Measurements from ENCODE around the gene SYTL3. TPM values are rescaled to one million over a fixed set of nuclear protein-coding genes. Genes with fewer than 3 reads are reported as not detected.
"Not testable (repeated sequence)": the region's sequence is repeated elsewhere in the genome, so short reads cannot be mapped to it uniquely, and the experiment has no call there.

The SYTL3 gene
- total RNA-seq, 6 experiments from 2014 or later = 3.1 to 5.7 (median 3.9) TPM

DNA sequence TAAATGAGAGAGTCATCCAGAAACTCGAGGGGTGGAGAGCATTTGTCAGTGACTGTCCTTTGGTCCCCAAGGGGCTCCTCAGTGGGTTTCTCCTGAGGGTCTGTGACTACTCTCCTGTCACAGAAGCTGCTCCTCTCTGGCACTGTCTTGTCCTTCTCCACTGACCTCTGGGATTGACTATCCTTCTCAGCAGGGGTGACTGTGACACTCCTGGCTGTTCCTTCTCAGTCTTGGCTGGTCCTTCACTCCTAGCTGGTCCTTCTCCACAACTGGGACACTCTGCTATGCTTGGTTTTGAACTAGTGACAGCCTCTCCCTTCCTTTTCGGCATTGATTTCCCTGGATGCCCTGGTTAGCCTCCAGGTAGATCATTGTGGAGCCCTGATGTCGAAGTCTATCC lies 38.8 kb upstream of the SYTL3 start:
- no peak overlapping the region for H3K27ac Mint-ChIP-seq
- no peak overlapping the region for H3K4me3 Mint-ChIP-seq
- H3K9me3 Mint-ChIP-seq = peaks cover 9% of the 10 kb centered on the region; the same call in 1 of the 2 replicates
- no peak for DNase-seq
- TF ChIP-seq, protein P1, sequence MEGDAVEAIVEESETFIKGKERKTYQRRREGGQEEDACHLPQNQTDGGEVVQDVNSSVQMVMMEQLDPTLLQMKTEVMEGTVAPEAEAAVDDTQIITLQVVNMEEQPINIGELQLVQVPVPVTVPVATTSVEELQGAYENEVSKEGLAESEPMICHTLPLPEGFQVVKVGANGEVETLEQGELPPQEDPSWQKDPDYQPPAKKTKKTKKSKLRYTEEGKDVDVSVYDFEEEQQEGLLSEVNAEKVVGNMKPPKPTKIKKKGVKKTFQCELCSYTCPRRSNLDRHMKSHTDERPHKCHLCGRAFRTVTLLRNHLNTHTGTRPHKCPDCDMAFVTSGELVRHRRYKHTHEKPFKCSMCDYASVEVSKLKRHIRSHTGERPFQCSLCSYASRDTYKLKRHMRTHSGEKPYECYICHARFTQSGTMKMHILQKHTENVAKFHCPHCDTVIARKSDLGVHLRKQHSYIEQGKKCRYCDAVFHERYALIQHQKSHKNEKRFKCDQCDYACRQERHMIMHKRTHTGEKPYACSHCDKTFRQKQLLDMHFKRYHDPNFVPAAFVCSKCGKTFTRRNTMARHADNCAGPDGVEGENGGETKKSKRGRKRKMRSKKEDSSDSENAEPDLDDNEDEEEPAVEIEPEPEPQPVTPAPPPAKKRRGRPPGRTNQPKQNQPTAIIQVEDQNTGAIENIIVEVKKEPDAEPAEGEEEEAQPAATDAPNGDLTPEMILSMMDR (IDR thresholded peaks at IDR 0.05) = no peak
- H3K36me3 Mint-ChIP-seq (ENCODE audit: low read depth) = peaks cover 38% of the 10 kb centered on the region
- 0 out of 2 replicates have a peak, but pooled peaks cover 8% of the 10 kb centered on the region for H3K4me1 Mint-ChIP-seq (ENCODE audit: low read depth)
- H3K27me3 Mint-ChIP-seq (ENCODE audit: insufficient read depth) = no peaks in the 10 kb centered on the region

- 0 out of 2 replicates have a peak, but pooled peaks cover 8% of the 10 kb centered on the region for H3K4me1 Mint-ChIP-seq (ENCODE audit: low read depth)
- no peak overlapping the region for H3K27ac Mint-ChIP-seq
- H3K36me3 Mint-ChIP-seq (ENCODE audit: low read depth) = peaks cover 43% of the 10 kb centered on the region
- no peak for DNase-seq
- H3K27me3 Mint-ChIP-seq (ENCODE audit: insufficient read depth) = no peaks in the 10 kb centered on the region
- TF ChIP-seq, protein P1 (IDR thresholded peaks at IDR 0.05) = no peak
- H3K9me3 Mint-ChIP-seq = peaks cover 9% of the 10 kb centered on the region; the same call in 1 of the 2 replicates
- no peak overlapping the region for H3K4me3 Mint-ChIP-seq
Measured at GRCh38 chr6:158611541-158612370, 38.1 kb upstream of the SYTL3 start.

DNA sequence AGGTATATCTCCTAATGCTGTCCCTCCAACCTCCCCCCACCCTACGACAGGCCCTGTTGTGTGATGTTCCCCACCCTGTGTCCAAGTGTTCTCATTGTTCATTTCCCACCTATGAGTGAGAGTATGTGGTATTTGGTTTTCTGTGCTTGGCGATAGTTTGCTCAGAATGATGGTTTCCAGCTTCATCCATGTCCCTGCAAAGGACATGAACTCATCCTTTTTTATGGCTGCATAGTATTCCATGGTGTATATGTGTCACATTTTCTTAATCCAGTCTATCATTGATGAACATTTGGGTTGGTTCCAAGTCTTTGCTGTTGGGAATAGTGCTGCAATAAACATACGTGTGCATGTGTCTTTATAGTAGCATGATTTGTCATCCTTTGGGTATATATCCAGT lies 35.2 kb upstream of the SYTL3 start:
- H3K36me3 Mint-ChIP-seq (ENCODE audit: low read depth) = peaks cover 44% of the 10 kb centered on the region
- H3K4me3 Mint-ChIP-seq; H3K27me3 Mint-ChIP-seq (ENCODE audit: insufficient read depth): not testable (repeated sequence)

GRCh38 chr6:158618289-158618688 lies 31.6 kb upstream of the SYTL3 start:
- peaks cover 38% of the 10 kb centered on the region for H3K36me3 Mint-ChIP-seq (ENCODE audit: low read depth)
- not testable (repeated sequence) for H3K27me3 Mint-ChIP-seq (ENCODE audit: insufficient read depth); H3K4me1 Mint-ChIP-seq (ENCODE audit: low read depth); DNase-seq; H3K27ac Mint-ChIP-seq; H3K9me3 Mint-ChIP-seq; H3K4me3 Mint-ChIP-seq

More for the DNA sequence above, 35.2 kb upstream of the SYTL3 start:
- H3K4me1 Mint-ChIP-seq (ENCODE audit: low read depth); DNase-seq; H3K27ac Mint-ChIP-seq; H3K9me3 Mint-ChIP-seq: not testable (repeated sequence)

- Mint-ChIP-seq H3K9me3 (0 out of 2 replicates have a peak, but pooled peaks cover 2% of the 10 kb centered on the region), H3K27me3 (ENCODE audit: insufficient read depth) (no peaks in the 10 kb centered on the region), H3K4me1 (ENCODE audit: low read depth) (peaks cover 5% of the 10 kb centered on the region; the same call in 1 of the 2 replicates), H3K27ac (no peak overlapping the region), H3K36me3 (ENCODE audit: low read depth) (peaks cover 30% of the 10 kb centered on the region), H3K4me3 (no peak overlapping the region)
- TF ChIP-seq, protein P1 (IDR thresholded peaks at IDR 0.05) = no peak
- DNase-seq = no peak
Measured at GRCh38 chr6:158619922-158620801, 29.7 kb upstream of the SYTL3 start.

GRCh38 chr6:158620963-158621693 lies 28.7 kb upstream of the SYTL3 start:
- peaks cover 5% of the 10 kb centered on the region; the same call in 1 of the 2 replicates for H3K4me1 Mint-ChIP-seq (ENCODE audit: low read depth)
- TF ChIP-seq, protein P1 (IDR thresholded peaks at IDR 0.05) = no peak

More at GRCh38 chr6:158620963-158621693, 28.7 kb upstream of the SYTL3 start:
- H3K4me3 Mint-ChIP-seq = no peak overlapping the region
- DNase-seq = no peak
- no peaks in the 10 kb centered on the region for H3K9me3 Mint-ChIP-seq
- H3K27ac Mint-ChIP-seq = no peak overlapping the region
- peaks cover 28% of the 10 kb centered on the region; the same call in 1 of the 2 replicates for H3K36me3 Mint-ChIP-seq (ENCODE audit: low read depth)
- H3K27me3 Mint-ChIP-seq (ENCODE audit: insufficient read depth) = no peaks in the 10 kb centered on the region

Measured in HFFc6 (cell line).